HEK293T (cell line): ENCODE results near the gene PRC1.

Source experiments
- CTCF ChIA-PET: fragments of 350-600 bp; formaldehyde crosslinking; extraction: SDS; loops from one replicate; lab custom pipeline; 2021; ENCODE audit warnings: antibody characterized with exemption, inconsistent platforms; lab: Yijun Ruan, JAX
- POLR2A ChIA-PET: fragments of 350-600 bp; formaldehyde crosslinking; extraction: SDS; loops from one replicate; lab custom pipeline; 2020; ENCODE audit warnings: antibody characterized with exemption, inconsistent platforms; lab: Yijun Ruan, JAX
- DNase-seq: peaks from one replicate; pipeline ENCODE4 v3.0.0; 2012; ENCODE audit warnings: mixed read lengths; ENCODE audit errors: extremely low spot score
- ARNT ChIP-seq: fragments of 450-650 bp; IDR thresholded peaks from 2 replicates; pipeline ENCODE4 v1.6.1; 2017; ENCODE audit warnings: mild to moderate bottlenecking
- BHLHE40 ChIP-seq: fragments of 450-650 bp; IDR thresholded peaks from 2 replicates; pipeline ENCODE4 v1.6.1; 2016; ENCODE audit warnings: mild to moderate bottlenecking, moderate library complexity, borderline replicate concordance
- CTBP1 ChIP-seq: fragments of 450-650 bp; IDR thresholded peaks from 2 replicates; pipeline ENCODE4 v1.6.1; 2016; ENCODE audit warnings: borderline replicate concordance
- ELF4 ChIP-seq: fragments of 450-650 bp; IDR thresholded peaks from 2 replicates; pipeline ENCODE4 v1.6.1; 2017; ENCODE audit warnings: antibody characterized with exemption
- FOXA1 ChIP-seq: fragments of 450-650 bp; IDR thresholded peaks from 2 replicates; pipeline ENCODE4 v1.6.1; 2016; ENCODE audit warnings: mild to moderate bottlenecking
- FOXK2 ChIP-seq: fragments of 450-650 bp; IDR thresholded peaks from 2 replicates; pipeline ENCODE4 v1.6.1; 2016; ENCODE audit warnings: mild to moderate bottlenecking
- FOXM1 ChIP-seq: fragments of 450-650 bp; IDR thresholded peaks from 2 replicates; pipeline ENCODE4 v1.6.1; 2017; ENCODE audit warnings: mild to moderate bottlenecking, borderline replicate concordance
- HDGF ChIP-seq: fragments of 450-650 bp; IDR thresholded peaks from 2 replicates; pipeline ENCODE4 v1.6.1; 2017; ENCODE audit warnings: antibody characterized with exemption, borderline replicate concordance
- L3MBTL2 ChIP-seq: fragments of 450-650 bp; conservative IDR thresholded peaks from 2 replicates; pipeline ENCODE4 v1.6.1; 2016; ENCODE audit warnings: mild to moderate bottlenecking
- LEF1 ChIP-seq: fragments of 450-650 bp; IDR thresholded peaks from 2 replicates; pipeline ENCODE4 v1.6.1; 2017; ENCODE audit warnings: mild to moderate bottlenecking, borderline replicate concordance
- NFRKB ChIP-seq: fragments of 450-650 bp; IDR thresholded peaks from 2 replicates; pipeline ENCODE4 v1.6.1; 2016; ENCODE audit warnings: mild to moderate bottlenecking, moderate library complexity
- PKNOX1 ChIP-seq: fragments of 450-650 bp; IDR thresholded peaks from 2 replicates; pipeline ENCODE4 v1.6.1; 2016
- SP1 ChIP-seq: fragments of 450-650 bp; IDR thresholded peaks from 2 replicates; pipeline ENCODE4 v1.6.1; 2017
- SUZ12 ChIP-seq: fragments of 450-650 bp; IDR thresholded peaks from 2 replicates; pipeline ENCODE4 v1.6.1; 2016; ENCODE audit warnings: mild to moderate bottlenecking
- TARDBP ChIP-seq: fragments of 450-650 bp; IDR thresholded peaks from 2 replicates; pipeline ENCODE4 v1.6.1; 2016
- ZNF384 ChIP-seq: fragments of 450-650 bp; IDR thresholded peaks from 2 replicates; pipeline ENCODE4 v1.6.1; 2016

Gene PRC1

GRCh38 chr15:90986790-90987507, 7.4 kb downstream of the PRC1 start:
- CTCF ChIA-PET, result interaction anchor here (1.9 to 2.1 kb wide), 2 partner anchors 30 to 54 kb away, joined by 6 to 8 read pairs; partner anchors contain the start of gene HDDC3
- POLR2A ChIA-PET, result interaction anchor here (1.6 kb wide), 2 partner anchors 33 to 54 kb away, joined by 4 read pairs; partner anchors contain the start of genes HDDC3 and RCCD1
- no peak for DNase-seq
- TF ChIP-seq LEF1, result no peak

GRCh38 chr15:90982135-90982534, 12.2 kb downstream of the PRC1 start:
- no peak for TF ChIP-seq BHLHE40
- TF ChIP-seq FOXA1, result no peak
- TF ChIP-seq ARNT, result no peak
- no peak for TF ChIP-seq LEF1
- no peak for TF ChIP-seq ELF4
- TF ChIP-seq L3MBTL2, result no peak
- TF ChIP-seq CTBP1, result no peak
- ChIA-PET CTCF (interaction anchor here (0.8 kb wide), 1 partner anchor 26 kb away, joined by 3 read pairs; no protein-coding TSS in a partner anchor), POLR2A (no interaction called here)
- DNase-seq, result no peak

- POLR2A ChIA-PET, result interaction anchor here (0.9 to 1.4 kb wide), 2 partner anchors 25 to 27 kb away, joined by 3 to 5 read pairs; partner anchors contain the start of gene RCCD1
- no peak for DNase-seq
- no peak for TF ChIP-seq SUZ12
- TF ChIP-seq CTBP1, result no peak
- no peak for TF ChIP-seq ELF4
- no peak for TF ChIP-seq L3MBTL2
- no peak for TF ChIP-seq FOXA1
- TF ChIP-seq ARNT, result no peak
- TF ChIP-seq LEF1, result no peak
- TF ChIP-seq SP1, result no peak
- TF ChIP-seq PKNOX1, result no peak
- TF ChIP-seq BHLHE40, result no peak
- TF ChIP-seq FOXM1, result no peak
- no peak for TF ChIP-seq TARDBP
- no peak for TF ChIP-seq HDGF
- no peak for TF ChIP-seq NFRKB
- TF ChIP-seq ZNF384, result no peak
- CTCF ChIA-PET, result no interaction called here
Measured at GRCh38 chr15:90981681-90982080, 12.7 kb downstream of the PRC1 start.

GRCh38 chr15:90979582-90979981, 14.8 kb downstream of the PRC1 start:
- no peak for TF ChIP-seq SP1
- TF ChIP-seq SUZ12, result no peak
- no peak for TF ChIP-seq ELF4
- no peak for TF ChIP-seq L3MBTL2
- CTCF ChIA-PET, result no interaction called here
- POLR2A ChIA-PET, result interaction anchor here (1.1 kb wide), 1 partner anchor 28 kb away, joined by 3 read pairs; no protein-coding TSS in a partner anchor
- no peak for DNase-seq

- POLR2A ChIA-PET, result no interaction called here
- CTCF ChIA-PET, result no interaction called here
- no peak for DNase-seq
- no peak for TF ChIP-seq SUZ12
- no peak for TF ChIP-seq SP1
- TF ChIP-seq LEF1, result no peak
- no peak for TF ChIP-seq FOXK2
- no peak for TF ChIP-seq CTBP1
- no peak for TF ChIP-seq ELF4
- TF ChIP-seq NFRKB, result no peak
Measured at GRCh38 chr15:90974216-90974615, 20.1 kb downstream of the PRC1 start.

GRCh38 chr15:90972133-90972532, 22.2 kb downstream of the PRC1 start:
- no peak for DNase-seq
- TF ChIP-seq FOXA1 (no peak), LEF1 (no peak), L3MBTL2 (no peak), SP1 (no peak), ZNF384 (no peak), CTBP1 (no peak), SUZ12 (no peak)
- ChIA-PET POLR2A (interaction anchor here (0.8 kb wide), 1 partner anchor 18 kb away, joined by 3 read pairs; the partner anchor contains the start of gene RCCD1), CTCF (interaction anchor here (0.8 kb wide), 1 partner anchor 78 kb away, joined by 6 read pairs; no protein-coding TSS in a partner anchor)

GRCh38 chr15:90970274-90970673, 24.1 kb downstream of the PRC1 start:
- ChIA-PET POLR2A (no interaction called here), CTCF (interaction anchor here (0.6 to 1.3 kb wide), 2 partner anchors 30 to 277 kb away, joined by 3 to 4 read pairs; no protein-coding TSS in a partner anchor)
- no peak for TF ChIP-seq ZNF384
- TF ChIP-seq L3MBTL2, result no peak
- no peak for TF ChIP-seq BHLHE40
- TF ChIP-seq SUZ12, result no peak
- no peak for TF ChIP-seq TARDBP
- TF ChIP-seq FOXM1, result no peak
- no peak for TF ChIP-seq LEF1
- no peak for TF ChIP-seq ARNT
- no peak for TF ChIP-seq ELF4
- TF ChIP-seq FOXK2, result no peak
- no peak for TF ChIP-seq CTBP1
- no peak for TF ChIP-seq HDGF
- TF ChIP-seq NFRKB, result no peak
- no peak for TF ChIP-seq SP1
- no peak for TF ChIP-seq PKNOX1
- no peak for DNase-seq
